HCT116 (cell line): ENCODE measurements around the gene ANKRD60. TPM values are rescaled to one million over a fixed set of nuclear protein-coding genes. Genes with fewer than 3 reads are reported as not detected.

Source experiments
- ATAC-seq: fragments of 200-7000 bp; cut with Tn5 transposase; 2 replicates; pipeline ENCODE4 v1.9.1; 2020; ENCODE audit warnings: mild to moderate bottlenecking, moderate library complexity
- BruUV-seq: library from RNA; stranded (reverse); fragments of 400-500 nt; replicated peaks from 2 replicates; lab custom pipeline; 2021; lab: Mats Ljungman, UMichigan
- CTCF ChIA-PET: fragments of 300-600 bp; sonication (Branson Sonifier 250); formaldehyde crosslinking; loops from one replicate; lab custom pipeline; 2021; ENCODE audit warnings: antibody characterized with exemption; lab: Charles Lee
- POLR2A ChIA-PET: fragments of 300-600, 350-600 bp; sonication (Branson Sonifier 250); formaldehyde crosslinking; loops from one replicate; lab custom pipeline; 2021; ENCODE audit warnings: antibody characterized with exemption; lab: Charles Lee
- RAD21 ChIA-PET, 2 experiments: fragments of 300-600 bp; sonication (Branson Sonifier 250); formaldehyde crosslinking; loops; one replicate each; lab custom pipeline; 2023; ENCODE audit warnings: low total read pairs in 2 of 2; ENCODE audit not compliant: uncharacterized antibody in 2 of 2, unreplicated experiment in 2 of 2, low non-redundant PET in 1 of 2; lab: Charles Lee
- DNase-seq: peaks from one replicate; pipeline ENCODE4 v3.0.0-alpha.2; 2010; ENCODE audit warnings: low read depth, low spot score
- H2AFZ ChIP-seq: fragments of 200-600 bp; shearing (Covaris generic), sonication (generic); 2 replicates; pipeline ENCODE4 v1.6.1; 2017; ENCODE audit warnings: low read depth, mixed run types, mixed read lengths, antibody characterized with exemption, low read length; ENCODE audit not compliant: poor library complexity, severe bottlenecking
- H3K27ac ChIP-seq: 2 replicates; pipeline ENCODE4 v1.5.1; 2012; ENCODE audit warnings: low read depth, low read length
- H3K27me3 ChIP-seq: fragments of 200-600 bp; sonication (generic); 2 replicates; pipeline ENCODE4 v1.6.1; 2016; ENCODE audit warnings: mixed run types, low read length, mixed read lengths; ENCODE audit not compliant: insufficient read depth
- H3K36me3 ChIP-seq, 2 experiments: fragments of 200-500 bp in 1 of 2; fragments of 200-600 bp in 1 of 2; sonication (Bioruptor generic) in 1 of 2; sonication (generic) in 1 of 2; 2 replicates each; pipeline versions ENCODE4 v1.5.1 to v1.6.1; 2014 to 2016; ENCODE audit warnings: low read length in 2 of 2, inconsistent platforms in 1 of 2, mixed read lengths in 1 of 2, mixed run types in 1 of 2; ENCODE audit not compliant: insufficient read depth in 2 of 2, control insufficient read depth in 1 of 2
- H3K4me1 ChIP-seq, 2 experiments: fragments of 200-600 bp in 1 of 2; sonication (generic) in 1 of 2; 2 replicates each; pipeline versions ENCODE4 v1.5.1 to v1.6.1; 2012 to 2017; ENCODE audit warnings: low read length in 2 of 2, inconsistent platforms in 1 of 2, mild to moderate bottlenecking in 1 of 2, mixed read lengths in 1 of 2, mixed run types in 1 of 2, moderate library complexity in 1 of 2; ENCODE audit not compliant: insufficient read depth in 2 of 2, control insufficient read depth in 1 of 2
- H3K4me2 ChIP-seq: fragments of 200-600 bp; sonication (generic); 2 replicates; pipeline ENCODE4 v1.6.1; 2017; ENCODE audit warnings: mixed run types, low read length, mixed read lengths
- H3K4me3 ChIP-seq, 2 experiments: fragments of 200-600 bp in 1 of 2; sonication (generic) in 1 of 2; replicated peaks in 1 of 2; 2 replicates each; pipeline ENCODE4 v1.5.1; 2011 to 2016; ENCODE audit warnings: low read length in 2 of 2, control low read depth in 1 of 2, low read depth in 1 of 2, mild to moderate bottlenecking in 1 of 2, mixed read lengths in 1 of 2, mixed run types in 1 of 2
- H3K79me2 ChIP-seq: fragments of 200-600 bp; sonication (generic); 2 replicates; pipeline ENCODE4 v1.6.1; 2017; ENCODE audit warnings: mild to moderate bottlenecking, mixed run types, low read length, moderate library complexity, mixed read lengths; ENCODE audit not compliant: insufficient read depth
- H3K9ac ChIP-seq: fragments of 200-600 bp; sonication (generic); 2 replicates; pipeline ENCODE4 v1.6.1; 2016; ENCODE audit warnings: low read length, mixed read lengths
- H3K9me2 ChIP-seq: fragments of 200-600 bp; sonication (generic), shearing (Covaris generic); 2 replicates; pipeline ENCODE4 v1.6.1; 2017; ENCODE audit warnings: mixed run types, mild to moderate bottlenecking, moderate library complexity; ENCODE audit not compliant: insufficient read depth
- H3K9me3 ChIP-seq, 2 experiments: fragments of 200-500 bp in 1 of 2; fragments of 200-600 bp in 1 of 2; sonication (Bioruptor generic) in 1 of 2; sonication (generic) in 1 of 2; 2 replicates each; pipeline ENCODE4 v1.6.1; 2014 to 2017; ENCODE audit warnings: low read length in 2 of 2, mixed read lengths in 2 of 2, inconsistent platforms in 1 of 2, low read depth in 1 of 2, mild to moderate bottlenecking in 1 of 2, mixed run types in 1 of 2, moderate library complexity in 1 of 2; ENCODE audit not compliant: control insufficient read depth in 1 of 2, insufficient read depth in 1 of 2
- H4K20me1 ChIP-seq: fragments of 200-600 bp; sonication (generic), shearing (Covaris generic); 2 replicates; pipeline ENCODE4 v1.6.1; 2017; ENCODE audit warnings: mixed run types, mild to moderate bottlenecking, moderate library complexity; ENCODE audit not compliant: insufficient read depth
- ATF3 ChIP-seq: IDR thresholded peaks from 2 replicates; pipeline ENCODE4 v1.6.1; 2012
- CBX3 ChIP-seq: IDR thresholded peaks from 2 replicates; pipeline ENCODE4 v1.6.1; 2012; ENCODE audit warnings: low read depth
- CEBPB ChIP-seq: IDR thresholded peaks from 2 replicates; pipeline ENCODE4 v1.6.1; 2012; ENCODE audit warnings: low read depth
- CTCF ChIP-seq, 3 experiments: fragments of 200-600 bp in 1 of 3; sonication (generic) in 1 of 3; IDR thresholded peaks in 2 of 3; conservative IDR thresholded peaks in 1 of 3; 2 replicates each; pipeline ENCODE4 v1.5.1; 2012 to 2017; ENCODE audit warnings: low read depth in 2 of 3, low read length in 2 of 3, antibody characterized with exemption in 1 of 3, borderline replicate concordance in 1 of 3, control low read depth in 1 of 3, mild to moderate bottlenecking in 1 of 3, mixed read lengths in 1 of 3, mixed run types in 1 of 3, moderate library complexity in 1 of 3; ENCODE audit not compliant: insufficient read depth in 1 of 3
- EGR1 ChIP-seq: IDR thresholded peaks from 2 replicates; pipeline ENCODE4 v1.6.1; 2012; ENCODE audit warnings: low read depth
- ELF1 ChIP-seq: IDR thresholded peaks from 2 replicates; pipeline ENCODE4 v1.6.1; 2012; ENCODE audit warnings: low read depth, borderline replicate concordance
- EZH2 ChIP-seq: fragments of 200-600 bp; sonication (generic); IDR thresholded peaks from 2 replicates; pipeline ENCODE4 v1.6.1; 2017; ENCODE audit warnings: antibody characterized with exemption, mixed run types
- EZH2phosphoT487 ChIP-seq: fragments of 200-600 bp; IDR thresholded peaks from 2 replicates; pipeline ENCODE4 v1.6.1; 2018; ENCODE audit warnings: antibody characterized with exemption, borderline replicate concordance
- FOSL1 ChIP-seq: IDR thresholded peaks from 2 replicates; pipeline ENCODE4 v1.6.1; 2012; ENCODE audit warnings: low read depth
- POLR2A ChIP-seq: IDR thresholded peaks from 2 replicates; pipeline ENCODE4 v1.7.0; 2011; ENCODE audit warnings: borderline replicate concordance; ENCODE audit not compliant: insufficient read depth, insufficient read length; ENCODE audit errors: extremely low read depth
- POLR2AphosphoS5 ChIP-seq: IDR thresholded peaks from 2 replicates; pipeline ENCODE4 v1.6.1; 2011; ENCODE audit warnings: mild to moderate bottlenecking, low read depth, low read length, moderate library complexity
- RAD21 ChIP-seq: IDR thresholded peaks from 2 replicates; pipeline ENCODE4 v1.6.1; 2012; ENCODE audit warnings: low read depth, mild to moderate bottlenecking
- SIN3A ChIP-seq: IDR thresholded peaks from 2 replicates; pipeline ENCODE4 v1.6.1; 2012; ENCODE audit warnings: low read depth
- SP1 ChIP-seq: IDR thresholded peaks from 2 replicates; pipeline ENCODE4 v1.6.1; 2012; ENCODE audit warnings: low read depth
- SRF ChIP-seq: IDR thresholded peaks from 2 replicates; pipeline ENCODE4 v1.6.1; 2012; ENCODE audit warnings: low read depth
- TCF7L2 ChIP-seq: IDR thresholded peaks from 2 replicates; pipeline ENCODE4 v1.7.0; 2011; ENCODE audit warnings: borderline replicate concordance, inconsistent platforms; ENCODE audit not compliant: insufficient read depth, insufficient read length; ENCODE audit errors: extremely low read depth
- YY1 ChIP-seq: IDR thresholded peaks from 2 replicates; pipeline ENCODE4 v1.6.1; 2011; ENCODE audit warnings: low read length, low read depth, moderate library complexity, mild to moderate bottlenecking; ENCODE audit not compliant: insufficient replicate concordance; ENCODE audit errors: extremely low read depth
- ZFX ChIP-seq: fragments of 450-650 bp; IDR thresholded peaks from 2 replicates; pipeline ENCODE4 v1.6.1; 2017
- ZNF274 ChIP-seq: fragments of 200-500 bp; sonication (Bioruptor generic); IDR thresholded peaks from 2 replicates; pipeline ENCODE4 v1.6.1; 2014; ENCODE audit warnings: mild to moderate bottlenecking, low read depth, low read length, inconsistent platforms
- intact Hi-C: fragments of 100-400 bp; cut with micrococcal nuclease; formaldehyde crosslinking; loops from 2 replicates; pipeline ENCODE4 v1.10.0; 2022
- total RNA-seq: library from RNA; stranded (reverse); gene quantifications from one replicate; pipeline ENCODE4 v1.2.1, GENCODE V29; 2021; ENCODE audit not compliant: unreplicated experiment
- TF ChIP-seq, protein P1 (sequence below): IDR thresholded peaks from 2 replicates; pipeline ENCODE4 v1.6.1; 2011; ENCODE audit warnings: mild to moderate bottlenecking, low read length, moderate library complexity; ENCODE audit not compliant: insufficient replicate concordance; ENCODE audit errors: extremely low read depth

ANKRD60 gene
- total RNA-seq, 1 experiment from 2014 or later, result not detected

GRCh38 chr20:58210398-58210747 lies 18.1 kb downstream of the ANKRD60 start:
- Histone ChIP-seq H3K4me2 (no peak overlapping the region), H3K27me3 (no peaks in the 10 kb centered on the region)
- no peak for ATAC-seq

More at GRCh38 chr20:58210398-58210747, 18.1 kb downstream of the ANKRD60 start:
- no TSS peak for BruUV-seq
- ChIA-PET POLR2A (no interaction called here), RAD21 (interaction anchor here in 1 of 2 experiments (0.6 kb wide), 1 partner anchor 599 kb away, joined by 7 read pairs; no protein-coding TSS in a partner anchor), CTCF (interaction anchor here (1.7 to 4.0 kb wide), 2 partner anchors 588 to 614 kb away, joined by 5 to 15 read pairs; no protein-coding TSS in a partner anchor)
- Histone ChIP-seq H3K36me3 (no peaks in the 10 kb centered on the region), H4K20me1 (no peaks in the 10 kb centered on the region), H3K9me2 (no peaks in the 10 kb centered on the region), H2AFZ (no peak overlapping the region), H3K4me3 (no peak overlapping the region), H3K79me2 (no peaks in the 10 kb centered on the region), H3K27ac (no peak overlapping the region), H3K9me3 (no peaks in the 10 kb centered on the region), H3K4me1 (no peaks in the 10 kb centered on the region), H3K9ac (no peak overlapping the region)
- intact Hi-C loops, result loop anchor here (1.0 kb wide), 1 partner anchor 696 kb away; no protein-coding TSS in a partner anchor
- DNase-seq, result no peak
- TF ChIP-seq EZH2 (no peak), ZNF274 (no peak), CBX3 (no peak), YY1 (no peak), SIN3A (no peak), EZH2phosphoT487 (no peak), POLR2AphosphoS5 (no peak), RAD21 (no peak), CEBPB (no peak), SP1 (no peak), ELF1 (no peak), ATF3 (no peak), POLR2A (no peak), ZFX (no peak), TCF7L2 (no peak), SRF (no peak), FOSL1 (no peak), CTCF (IDR thresholded peaks at IDR 0.05 in 2 of 3, conservative IDR thresholded peaks at IDR 0.05 in 1 of 3; ENCODE audit: borderline replicate concordance in 1 of 3, insufficient read depth in 1 of 3, low read depth in 2 of 3, low read length in 2 of 3) (no peak), EGR1 (no peak)
- TF ChIP-seq, protein P1, sequence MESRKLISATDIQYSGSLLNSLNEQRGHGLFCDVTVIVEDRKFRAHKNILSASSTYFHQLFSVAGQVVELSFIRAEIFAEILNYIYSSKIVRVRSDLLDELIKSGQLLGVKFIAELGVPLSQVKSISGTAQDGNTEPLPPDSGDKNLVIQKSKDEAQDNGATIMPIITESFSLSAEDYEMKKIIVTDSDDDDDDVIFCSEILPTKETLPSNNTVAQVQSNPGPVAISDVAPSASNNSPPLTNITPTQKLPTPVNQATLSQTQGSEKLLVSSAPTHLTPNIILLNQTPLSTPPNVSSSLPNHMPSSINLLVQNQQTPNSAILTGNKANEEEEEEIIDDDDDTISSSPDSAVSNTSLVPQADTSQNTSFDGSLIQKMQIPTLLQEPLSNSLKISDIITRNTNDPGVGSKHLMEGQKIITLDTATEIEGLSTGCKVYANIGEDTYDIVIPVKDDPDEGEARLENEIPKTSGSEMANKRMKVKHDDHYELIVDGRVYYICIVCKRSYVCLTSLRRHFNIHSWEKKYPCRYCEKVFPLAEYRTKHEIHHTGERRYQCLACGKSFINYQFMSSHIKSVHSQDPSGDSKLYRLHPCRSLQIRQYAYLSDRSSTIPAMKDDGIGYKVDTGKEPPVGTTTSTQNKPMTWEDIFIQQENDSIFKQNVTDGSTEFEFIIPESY, result no peak
